Activated CD8-positive, alpha-beta memory T cell treated with anti-CD3 and anti-CD28 coated beads for 36 hours (primary cell): ENCODE results near the gene IQGAP3. TPM values are rescaled to one million over a fixed set of nuclear protein-coding genes. Genes with fewer than 3 reads are reported as not detected.

Experiments used
- CTCF ChIA-PET: fragments of 350-600 bp; sonication (Branson Sonifier 250); formaldehyde crosslinking; loops from one replicate; lab custom pipeline; 2021; ENCODE audit warnings: antibody characterized with exemption; lab: Charles Lee
- POLR2A ChIA-PET: fragments of 350-600 bp; sonication (Branson Sonifier 250); formaldehyde crosslinking; loops from one replicate; lab custom pipeline; 2021; ENCODE audit warnings: antibody characterized with exemption; lab: Charles Lee
- total RNA-seq, 2 experiments: library from RNA; stranded (reverse); gene quantifications; one replicate each; pipeline ENCODE4 v1.2.3, GENCODE V29; 2021

Gene IQGAP3
- total RNA-seq, 2 experiments from 2014 or later = 8.6 to 9.3 TPM

GRCh38 chr1:156475568-156476500, 96.5 kb downstream of the IQGAP3 start:
- ChIA-PET POLR2A (interaction anchor here (0.6 kb wide), 1 partner anchor 98 kb away, joined by 3 read pairs; no protein-coding TSS in a partner anchor), CTCF (interaction anchor here (0.5 to 1.5 kb wide), 3 partner anchors 19 to 147 kb away, joined by 3 read pairs; no protein-coding TSS in a partner anchor)

Other genes with a start within 250 kb of the IQGAP3 start
- 100 to 1,000 TPM; 500 to 528 TPM for gene CCT3, start 234.3 kb downstream of the IQGAP3 start, total RNA-seq
- gene TSACC, start 234.0 kb downstream of the IQGAP3 start, total RNA-seq = under 1 TPM in 1 of 2 experiments, not detected in 1; 0.36 TPM
- gene RHBG, start 203.4 kb downstream of the IQGAP3 start, total RNA-seq = not detected
- gene MEF2D, start 71.8 kb downstream of the IQGAP3 start, total RNA-seq = 10 to 100 TPM; 30.8 to 31.8 TPM
- 10 to 100 TPM in 1 of 2 experiments, 1 to 10 TPM in 1; 9.3 to 10.7 TPM for gene TTC24, start 7.2 kb upstream of the IQGAP3 start, total RNA-seq
- gene NAXE, start 19.2 kb upstream of the IQGAP3 start, total RNA-seq = 10 to 100 TPM; 66.3 to 73.9 TPM
- gene GPATCH4, start 28.9 kb upstream of the IQGAP3 start, total RNA-seq = 100 to 1,000 TPM; 109 to 113 TPM
- gene HAPLN2, start 46.9 kb upstream of the IQGAP3 start, total RNA-seq = not detected
- gene BCAN, start 69.6 kb upstream of the IQGAP3 start, total RNA-seq = not detected
- not detected for gene NES, start 104.8 kb upstream of the IQGAP3 start, total RNA-seq
- gene CRABP2, start 133.0 kb upstream of the IQGAP3 start, total RNA-seq = under 1 TPM; 0.78 to 0.89 TPM
- 10 to 100 TPM; 29.0 to 33.3 TPM for gene METTL25B, start 155.9 kb upstream of the IQGAP3 start, total RNA-seq
- gene ISG20L2, start 156.2 kb upstream of the IQGAP3 start, total RNA-seq = 10 to 100 TPM; 69.9 to 78.5 TPM
- 100 to 1,000 TPM; 115 to 122 TPM for gene MRPL24, start 168.5 kb upstream of the IQGAP3 start, total RNA-seq
- 100 to 1,000 TPM; 303 to 315 TPM for gene HDGF, start 179.1 kb upstream of the IQGAP3 start, total RNA-seq
- 10 to 100 TPM; 90.3 to 99.2 TPM for gene PRCC, start 195.0 kb upstream of the IQGAP3 start, total RNA-seq
- 100 to 1,000 TPM; 233 to 237 TPM for gene SH2D2A, start 244.3 kb upstream of the IQGAP3 start, total RNA-seq